Heart left ventricle (tissue), 13 donors: Measurements from ENCODE around the gene PLEKHA6.

Source experiments
- POLR2A ChIP-seq, 2 donors: fragments of 450-650 bp; IDR thresholded peaks; one replicate each; pipeline ENCODE4 v1.6.1; 2017; ENCODE audit warnings: antibody characterized with exemption in 2 of 2, mild to moderate bottlenecking in 2 of 2, moderate library complexity in 2 of 2
- TF ChIP-seq, protein P1 (sequence below), 12 donors: fragments of 200-600 bp; sonication (generic) in 4 of 12; IDR thresholded peaks; one replicate each; pipeline versions ENCODE4 v1.5.0 to v1.8.0; 2018 to 2022; ENCODE audit warnings: antibody characterized with exemption in 12 of 12, mild to moderate bottlenecking in 5 of 12
- donor health status: ischemic (EF 13 %, LVEDD 7.1; RV severe dilation, severe dysfunction).
- donor health status: DM: no; HTN: yes; CAD: no.
- donor health status: DM: no; HTN: no; CAD: no.
- donor health status: ischemic (EF 25% LVEDD 6.9; RV normal size, moderate dysfunction).
- donor health status: ischemic (EF 25% LVEDD 5.7; RV mildly dilated, moderate dysfunction).
- donor health status: ischemic (EF 35%, LVEDD 5.7; RV mildly dilated, moderate dysfunction).
- donor health status: nonischemic (EF 11% LVEDD 7.7; RV severe dilation, severe dysfunction).
- donor health status: DM: yes; HTN: yes; CAD: no.
- donor health status: PGD.
- donor health status: ischemic (EF 29% LVEDD 5.4; RV normal size, mild dysfunction).
- donor health status: nonischemic (EF 23%, LVEDD 6.1; RV moderate dilation, normal function).

DNA sequence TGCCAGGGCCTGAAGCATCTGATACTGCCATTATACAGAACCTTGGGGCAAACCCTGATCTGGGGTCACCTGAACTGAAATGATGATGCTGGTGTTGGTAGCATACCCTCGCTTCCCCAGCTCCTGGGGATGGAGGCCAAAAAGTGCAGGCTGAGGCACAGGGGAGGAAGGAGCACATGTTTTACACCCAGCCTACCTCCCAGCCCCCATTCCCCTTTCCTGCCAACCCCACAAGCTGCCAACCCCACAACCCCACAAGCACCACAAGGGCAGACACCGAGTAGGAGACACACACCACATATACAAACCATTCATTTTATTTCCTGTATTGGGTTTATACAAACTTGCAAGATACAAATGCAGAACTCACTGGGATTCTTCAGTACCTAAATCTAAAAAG lies 141.2 kb downstream of the PLEKHA6 start:
- TF ChIP-seq, protein P1, sequence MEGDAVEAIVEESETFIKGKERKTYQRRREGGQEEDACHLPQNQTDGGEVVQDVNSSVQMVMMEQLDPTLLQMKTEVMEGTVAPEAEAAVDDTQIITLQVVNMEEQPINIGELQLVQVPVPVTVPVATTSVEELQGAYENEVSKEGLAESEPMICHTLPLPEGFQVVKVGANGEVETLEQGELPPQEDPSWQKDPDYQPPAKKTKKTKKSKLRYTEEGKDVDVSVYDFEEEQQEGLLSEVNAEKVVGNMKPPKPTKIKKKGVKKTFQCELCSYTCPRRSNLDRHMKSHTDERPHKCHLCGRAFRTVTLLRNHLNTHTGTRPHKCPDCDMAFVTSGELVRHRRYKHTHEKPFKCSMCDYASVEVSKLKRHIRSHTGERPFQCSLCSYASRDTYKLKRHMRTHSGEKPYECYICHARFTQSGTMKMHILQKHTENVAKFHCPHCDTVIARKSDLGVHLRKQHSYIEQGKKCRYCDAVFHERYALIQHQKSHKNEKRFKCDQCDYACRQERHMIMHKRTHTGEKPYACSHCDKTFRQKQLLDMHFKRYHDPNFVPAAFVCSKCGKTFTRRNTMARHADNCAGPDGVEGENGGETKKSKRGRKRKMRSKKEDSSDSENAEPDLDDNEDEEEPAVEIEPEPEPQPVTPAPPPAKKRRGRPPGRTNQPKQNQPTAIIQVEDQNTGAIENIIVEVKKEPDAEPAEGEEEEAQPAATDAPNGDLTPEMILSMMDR (IDR thresholded peaks at IDR 0.05) = no peak
- TF ChIP-seq POLR2A (IDR thresholded peaks at IDR 0.05) = no peak
